Muscle of back (tissue), 11 donors: ENCODE results near the gene DST. TPM values are rescaled to one million over a fixed set of nuclear protein-coding genes. Genes with fewer than 3 reads are reported as not detected.
A peak's percentile ranks its signal among the peaks of the same experiment; 100 is the strongest.

Source experiments
- DNase-seq, 3 donors: peaks; one replicate each; pipeline versions ENCODE4 v3.0.0 to v3.0.0-alpha.2; 2013
- polyA plus RNA-seq, 10 donors: library from polyadenylated mRNA; unstranded; fragments of 120-200 nt; gene quantifications; one replicate each; pipeline ENCODE4 v1.2.1, GENCODE V29; 2013; ENCODE audit not compliant: insufficient read length in 10 of 10

The DST gene
- polyA plus RNA-seq, 10 donors: 146 to 236 (median 192) TPM

DNA sequence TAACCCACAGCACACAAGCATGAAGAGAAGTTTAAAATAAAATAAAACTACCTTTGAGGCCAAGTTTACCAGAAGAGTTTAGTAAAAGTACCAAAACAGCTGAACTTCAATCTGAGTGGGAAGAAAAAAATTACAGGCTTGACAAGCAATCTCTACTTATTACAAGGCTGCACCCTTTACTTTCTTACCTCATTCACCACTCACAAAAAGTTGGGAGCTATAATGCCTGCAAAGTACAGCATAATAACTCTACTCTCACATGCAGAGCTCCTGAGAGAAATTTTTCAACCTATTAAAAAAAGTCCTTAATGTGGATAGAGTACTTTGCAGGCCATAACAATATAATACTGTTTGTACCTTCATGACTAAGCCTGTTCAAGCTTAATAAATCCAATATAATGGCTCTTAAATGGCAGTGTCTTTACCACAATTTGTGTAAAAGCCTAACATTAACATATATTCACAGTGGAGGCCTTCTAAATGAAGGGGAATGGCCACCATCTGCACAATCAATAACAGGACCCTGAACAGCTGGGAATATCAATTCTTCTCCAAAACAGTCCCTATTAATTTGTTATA, 103.1 kb downstream of the DST start:
- peak in 1 of 3 donors; percentile 40 for DNase-seq

DNA sequence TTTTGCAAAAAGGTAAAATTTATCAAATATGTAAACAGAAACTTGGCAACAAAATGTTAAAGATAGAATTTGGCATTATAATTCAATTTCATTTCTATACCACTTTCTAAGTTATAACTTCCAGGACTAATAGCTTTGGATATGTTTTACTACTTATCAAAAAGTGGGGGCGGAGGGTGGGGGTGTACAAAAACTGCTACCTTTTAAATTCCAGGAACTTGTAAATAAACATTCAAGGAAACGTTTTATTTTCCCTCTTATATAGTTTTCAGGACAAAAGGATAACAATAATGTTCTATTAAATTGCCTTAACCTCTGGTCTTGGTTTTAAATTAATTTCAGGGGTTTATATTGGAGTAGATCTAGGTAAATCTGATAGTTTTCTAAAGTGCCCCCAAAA, 103.8 kb downstream of the DST start:
- no peak for DNase-seq

DNA sequence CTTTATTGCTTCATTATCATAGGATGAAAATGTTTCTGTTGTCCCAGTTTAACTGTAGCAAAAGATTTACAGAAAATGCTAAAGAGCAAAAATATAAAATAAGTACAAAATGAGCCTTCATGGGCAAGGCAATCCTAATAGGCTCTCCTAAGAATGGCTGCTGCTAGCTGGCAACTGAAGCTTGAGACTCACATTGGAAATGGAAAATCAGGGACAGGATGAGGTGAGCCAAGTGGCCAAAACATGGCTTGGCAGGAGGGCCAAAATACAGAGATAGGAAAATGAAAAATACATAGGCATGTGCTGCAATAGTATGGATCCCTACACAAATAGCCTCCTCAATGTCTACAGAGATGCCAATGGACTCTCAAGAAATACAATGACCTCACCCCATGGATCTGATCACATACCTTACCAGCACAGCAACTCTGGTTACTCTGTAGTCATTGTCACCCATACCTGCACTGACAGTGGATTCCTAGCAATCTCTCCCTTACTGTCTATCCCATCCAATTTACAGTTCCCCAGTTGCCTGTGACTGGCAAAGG, 105.4 kb downstream of the DST start:
- peak in 1 of 3 donors; percentile 32 for DNase-seq

DNA sequence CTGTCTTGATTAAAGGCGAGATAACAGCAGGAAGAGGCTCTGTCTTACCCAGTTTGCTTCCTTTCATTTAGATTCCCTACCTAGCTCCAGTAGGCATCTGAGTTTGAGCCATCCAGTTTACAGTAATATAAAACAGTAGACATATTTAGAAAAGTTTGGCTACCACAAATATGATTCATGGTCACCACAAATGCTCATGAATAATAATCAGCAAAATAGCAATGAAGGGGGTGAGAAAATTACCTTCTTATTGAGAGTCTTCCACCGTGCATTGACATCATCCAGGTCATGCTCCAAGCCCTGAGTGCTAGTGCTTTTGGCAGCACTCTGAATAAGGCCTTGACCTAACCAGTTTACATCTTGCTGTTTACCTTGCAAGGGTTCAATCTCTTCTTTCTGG, 106.2 kb downstream of the DST start:
- no peak for DNase-seq

DNA sequence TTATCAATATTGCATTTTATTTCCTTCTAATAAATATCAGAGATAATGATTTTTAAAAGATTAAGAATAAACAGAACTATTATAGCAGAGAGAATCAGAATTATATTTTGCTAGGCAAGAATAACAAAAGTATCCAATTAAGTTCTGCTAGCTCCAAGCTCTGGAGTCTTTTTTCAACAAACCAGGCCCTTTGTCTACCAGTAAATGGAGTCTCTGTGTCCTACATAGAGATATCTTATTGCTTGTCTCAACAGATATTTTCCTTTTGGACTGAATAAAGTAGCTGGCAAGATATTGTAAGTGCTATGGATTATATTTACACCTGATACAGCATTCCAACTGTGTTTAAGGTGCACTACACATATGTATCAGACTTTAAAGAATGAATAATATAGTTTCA, 107.1 kb downstream of the DST start:
- DNase-seq: no peak

DNA sequence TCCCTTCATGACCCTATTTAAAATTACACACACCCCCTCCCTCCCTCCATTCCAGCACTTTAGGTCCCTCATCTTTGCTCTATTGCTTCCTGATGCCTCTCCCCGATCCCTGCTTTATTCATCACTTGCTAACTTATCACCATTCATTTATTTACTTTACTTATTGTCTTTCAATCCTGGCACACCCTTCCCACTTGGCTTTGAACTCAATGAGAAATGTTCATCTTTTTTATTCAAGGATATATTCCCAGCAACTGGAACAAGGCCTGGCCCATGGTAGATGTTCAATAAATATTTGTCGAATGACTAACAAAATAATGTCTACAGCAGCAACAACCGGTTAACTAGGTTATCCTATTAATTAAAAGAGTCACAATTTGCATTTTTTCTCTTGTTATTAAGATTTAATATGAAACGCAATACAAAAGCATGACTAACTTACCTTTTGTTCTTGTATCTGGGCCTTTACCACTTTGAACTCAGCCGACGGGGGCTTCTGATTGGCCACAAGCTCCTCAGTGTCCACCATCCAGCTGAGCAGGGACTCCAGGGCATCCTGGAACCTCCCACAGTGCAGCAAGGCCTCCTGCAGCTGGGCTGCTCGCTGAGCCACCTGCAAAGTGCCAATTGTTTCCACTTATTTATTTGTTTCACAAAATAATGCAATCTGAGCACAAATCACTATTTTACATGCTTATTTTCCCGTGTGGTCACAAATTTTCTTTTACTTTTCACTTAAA, 107.8 kb downstream of the DST start:
- DNase-seq: no peak

DNA sequence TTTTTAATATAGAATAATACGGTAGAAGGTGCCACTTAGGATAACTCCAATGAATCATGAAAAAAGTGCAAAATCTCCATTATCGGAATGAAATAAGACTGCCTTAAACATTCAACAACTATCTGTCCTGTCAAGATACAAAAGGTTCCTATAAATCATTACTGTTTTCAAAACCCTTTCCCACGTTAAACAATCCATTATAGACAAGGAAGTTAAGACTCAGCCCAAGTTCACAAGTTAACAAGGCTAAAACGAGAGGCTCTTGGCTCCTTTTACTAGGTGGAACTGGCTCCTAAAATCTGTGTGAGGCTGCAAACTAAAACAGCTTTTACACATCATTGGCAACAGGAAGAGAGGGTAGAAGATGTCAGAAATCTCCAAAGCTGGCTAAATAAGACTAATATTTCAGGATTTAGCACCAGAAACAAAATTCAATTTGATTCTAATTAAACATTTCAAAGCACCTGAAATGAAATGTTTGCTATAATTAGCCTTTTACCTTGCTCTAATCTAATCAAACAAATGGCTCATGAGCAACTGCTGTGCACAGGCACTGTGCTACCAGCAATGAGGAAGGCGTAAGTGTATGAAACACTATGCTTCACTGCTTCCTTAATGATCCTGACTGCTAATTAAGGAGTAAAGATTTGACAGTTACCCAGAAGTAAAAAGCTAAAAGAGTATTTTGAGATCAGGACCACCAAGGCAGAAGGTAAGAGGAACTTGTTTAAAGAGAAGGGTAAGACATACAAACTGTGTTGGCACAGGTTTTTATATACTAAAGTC, 109.7 kb downstream of the DST start:
- no peak for DNase-seq

DNA sequence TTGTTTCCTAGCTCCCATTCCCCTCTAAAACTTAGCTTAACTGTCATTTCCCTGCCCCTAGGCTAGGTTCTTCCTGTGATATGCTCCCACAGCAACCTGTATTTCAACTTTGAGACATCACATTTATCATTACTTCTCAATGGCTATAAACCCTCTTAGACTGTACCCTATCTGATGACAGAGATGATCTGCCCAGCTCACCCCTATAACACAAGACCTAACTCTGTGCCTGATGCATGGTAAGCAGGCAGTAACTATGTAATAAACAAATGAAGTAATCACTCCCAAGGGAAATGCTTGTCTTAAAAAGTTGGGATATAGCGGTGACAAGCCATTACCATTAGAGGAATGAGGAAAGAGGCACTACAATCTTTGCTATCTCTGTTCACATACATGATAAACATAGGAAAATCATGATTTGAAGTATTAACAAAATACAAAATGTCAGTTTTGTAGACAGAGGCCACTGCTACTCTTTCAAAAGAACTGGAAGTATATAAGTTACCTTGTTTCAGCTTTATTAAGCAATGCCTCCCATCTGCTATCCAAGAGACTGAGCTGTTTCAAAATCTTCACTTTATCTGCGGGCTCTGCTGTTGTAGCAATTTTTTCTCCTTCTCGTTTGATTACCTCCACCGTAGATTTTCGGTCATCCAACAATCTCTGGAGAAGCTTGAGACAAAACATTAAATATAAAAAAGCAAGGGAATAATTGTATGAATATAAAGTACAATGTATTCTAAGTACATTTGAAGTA, 110.7 kb downstream of the DST start:
- no peak for DNase-seq

DNA sequence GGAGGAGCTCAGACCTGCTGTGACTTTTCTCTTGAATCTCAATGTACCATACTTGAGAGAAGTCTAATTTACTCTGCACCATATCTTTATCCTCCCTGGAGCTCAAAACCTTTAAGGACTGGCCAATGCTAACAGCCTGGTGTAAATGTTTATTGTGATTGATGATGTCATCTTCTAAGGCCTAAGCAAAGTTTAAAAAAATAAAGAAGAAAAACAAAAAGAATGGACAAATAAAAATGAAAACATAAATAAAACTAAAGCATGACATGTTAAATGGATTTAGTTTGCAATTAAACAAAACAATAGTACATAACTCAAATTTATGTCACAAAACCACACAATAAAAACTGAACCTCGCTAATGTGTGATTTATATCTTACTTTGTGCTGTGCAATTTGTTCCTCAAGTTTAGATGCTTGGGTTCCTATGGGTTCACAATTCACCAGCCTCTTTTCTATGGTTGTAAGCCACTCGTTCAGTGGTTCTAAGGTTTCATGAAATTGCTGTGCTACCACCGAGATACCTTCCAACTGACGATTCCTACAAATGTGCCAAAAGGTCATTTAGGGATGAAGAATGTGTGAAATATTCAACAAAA, 113.0 kb downstream of the DST start:
- DNase-seq: no peak

DNA sequence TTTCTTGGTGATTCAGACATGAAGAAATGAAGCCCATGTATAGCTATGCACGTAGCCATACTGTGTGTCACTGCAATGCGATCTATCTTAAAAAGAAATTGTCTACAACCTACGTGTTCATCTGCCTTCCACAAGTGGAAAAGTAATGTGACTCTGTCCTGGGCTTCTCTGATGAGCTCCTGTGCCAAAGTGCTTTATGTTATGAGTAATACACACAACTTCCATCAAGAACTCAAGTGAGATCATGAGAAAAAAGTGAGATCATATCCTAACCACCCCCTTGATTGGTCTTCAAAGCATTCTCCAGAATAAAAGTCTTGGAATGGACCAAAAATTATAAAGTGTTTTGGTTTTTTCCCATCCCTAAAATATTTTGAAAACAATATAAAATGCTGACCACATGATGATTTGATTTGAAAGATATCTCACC, 114.3 kb downstream of the DST start:
- peak in 2 of 3 donors; percentile 49 to 93 for DNase-seq

DNA sequence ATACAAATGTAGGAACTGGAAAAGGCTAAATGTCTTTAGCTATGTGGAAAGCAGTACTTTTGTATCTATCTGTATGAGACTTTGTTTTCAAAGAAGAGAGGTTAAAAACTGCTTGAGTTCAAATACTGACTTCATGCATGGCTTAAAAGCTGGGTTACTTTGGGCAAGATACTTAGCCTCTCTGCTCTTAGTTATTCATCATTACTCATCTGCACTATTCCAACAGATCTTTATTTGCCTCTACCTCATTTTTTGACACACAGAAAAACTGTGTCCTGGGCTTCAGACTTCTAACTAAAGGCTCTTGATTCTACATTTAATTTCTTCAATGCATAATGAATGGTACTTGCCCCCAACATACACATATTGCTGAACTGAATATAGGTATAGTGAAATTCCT, 114.8 kb downstream of the DST start:
- DNase-seq: no peak

DNA sequence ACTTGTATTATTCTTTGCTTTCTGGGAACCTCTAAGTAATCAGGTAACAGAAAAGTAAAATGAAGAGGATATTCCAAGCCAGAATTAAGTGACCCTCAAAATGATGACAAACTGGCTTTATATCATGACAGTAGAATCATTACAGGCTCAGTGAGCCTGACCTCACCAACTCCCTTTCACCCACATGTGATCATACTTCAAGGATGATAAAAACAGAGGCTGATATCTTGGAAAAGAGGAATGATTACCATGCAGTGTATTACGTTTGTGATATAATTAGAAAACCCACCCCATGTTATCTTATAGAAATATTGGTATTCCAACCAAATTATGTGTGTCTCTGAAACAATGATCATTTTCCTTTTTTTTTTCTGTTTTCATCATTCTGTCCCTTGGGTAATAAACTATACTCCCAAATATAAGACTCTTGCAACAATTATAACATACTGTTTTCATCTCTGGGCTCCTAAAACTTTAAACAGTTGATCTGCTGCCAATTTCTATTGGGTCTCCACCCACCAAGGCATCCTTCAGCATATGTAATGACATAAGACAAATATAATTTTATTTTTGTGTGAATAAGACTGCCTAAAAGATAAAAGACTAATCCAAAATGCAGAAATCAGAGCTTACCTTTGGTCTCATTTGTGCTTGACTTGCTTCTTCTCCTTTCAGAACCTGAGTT, 115.7 kb downstream of the DST start:
- DNase-seq: no peak

DNA sequence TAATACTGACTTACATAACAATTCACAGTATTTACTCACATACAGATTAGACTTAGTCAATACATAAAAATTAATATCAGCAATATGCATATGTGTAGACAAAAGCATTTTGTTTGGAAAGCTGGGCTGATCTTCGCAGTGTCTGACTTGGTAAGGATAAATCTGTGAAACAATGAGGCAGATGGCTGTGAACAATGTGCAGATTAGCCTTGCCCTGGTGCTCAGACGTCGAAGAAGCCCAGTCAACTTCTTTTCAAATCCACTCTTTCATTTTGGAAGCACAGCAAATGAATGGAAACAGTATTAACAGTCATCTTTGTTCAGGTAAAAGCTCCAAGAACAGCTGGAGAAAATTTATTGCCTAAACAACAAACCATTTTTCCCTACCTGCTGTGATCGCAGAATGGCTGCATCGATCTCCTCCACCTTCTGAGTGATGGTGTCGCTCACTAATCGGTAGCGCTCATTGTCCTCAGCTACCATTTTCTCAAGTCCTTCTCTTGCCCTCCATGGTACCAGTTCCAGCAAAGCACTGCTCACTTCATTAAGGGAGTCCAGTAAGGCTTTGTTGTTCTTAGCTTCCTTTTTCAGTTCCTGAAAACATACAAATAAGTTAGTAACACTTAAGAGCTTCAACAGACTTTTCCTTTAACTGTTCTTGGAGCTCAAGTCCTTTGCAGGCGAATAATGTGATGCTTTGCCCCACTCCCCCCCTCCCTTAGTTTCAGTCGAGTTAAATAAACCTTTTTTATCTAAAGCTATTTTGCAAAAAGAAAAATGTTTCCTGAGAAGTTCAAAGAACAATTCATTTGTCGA, 116.5 kb downstream of the DST start:
- no peak for DNase-seq

DNA sequence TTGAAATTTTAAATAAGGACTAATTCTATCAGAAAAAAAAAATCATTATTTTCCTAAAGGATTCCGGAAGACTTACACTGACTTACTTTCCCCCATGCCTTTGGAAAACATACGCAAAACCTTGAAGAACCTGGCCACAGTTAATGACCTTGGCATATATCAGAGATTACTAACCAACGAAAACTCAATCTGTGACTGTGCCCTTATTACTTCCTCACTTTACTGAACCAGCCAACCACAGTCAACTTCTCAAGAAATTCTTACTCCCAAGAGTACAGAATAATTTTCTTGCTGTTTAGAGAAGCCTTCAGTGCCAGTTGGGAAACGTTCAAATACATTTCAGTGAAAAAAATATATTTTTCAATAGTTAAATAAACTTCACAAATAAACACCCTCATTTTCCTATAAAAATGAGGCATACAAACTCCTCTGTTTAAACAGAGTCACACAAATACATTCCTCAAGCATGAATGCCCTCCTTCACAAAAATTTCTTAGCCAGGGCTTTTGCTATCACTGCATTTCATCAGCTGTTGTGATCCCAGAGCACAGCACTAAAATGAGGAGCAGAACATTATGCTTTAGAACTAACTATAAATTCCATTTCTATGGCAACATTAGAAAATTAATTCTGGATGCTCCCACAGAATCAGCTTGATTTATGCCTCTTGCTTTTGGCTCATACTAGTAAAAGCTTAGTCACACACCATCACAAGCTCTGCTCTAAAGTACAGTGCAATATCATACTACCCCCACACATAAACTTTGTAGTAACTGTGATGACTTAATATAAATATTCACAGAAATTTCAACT, 117.6 kb downstream of the DST start:
- peak; percentile 73 to 92 (median 87) for DNase-seq

DNA sequence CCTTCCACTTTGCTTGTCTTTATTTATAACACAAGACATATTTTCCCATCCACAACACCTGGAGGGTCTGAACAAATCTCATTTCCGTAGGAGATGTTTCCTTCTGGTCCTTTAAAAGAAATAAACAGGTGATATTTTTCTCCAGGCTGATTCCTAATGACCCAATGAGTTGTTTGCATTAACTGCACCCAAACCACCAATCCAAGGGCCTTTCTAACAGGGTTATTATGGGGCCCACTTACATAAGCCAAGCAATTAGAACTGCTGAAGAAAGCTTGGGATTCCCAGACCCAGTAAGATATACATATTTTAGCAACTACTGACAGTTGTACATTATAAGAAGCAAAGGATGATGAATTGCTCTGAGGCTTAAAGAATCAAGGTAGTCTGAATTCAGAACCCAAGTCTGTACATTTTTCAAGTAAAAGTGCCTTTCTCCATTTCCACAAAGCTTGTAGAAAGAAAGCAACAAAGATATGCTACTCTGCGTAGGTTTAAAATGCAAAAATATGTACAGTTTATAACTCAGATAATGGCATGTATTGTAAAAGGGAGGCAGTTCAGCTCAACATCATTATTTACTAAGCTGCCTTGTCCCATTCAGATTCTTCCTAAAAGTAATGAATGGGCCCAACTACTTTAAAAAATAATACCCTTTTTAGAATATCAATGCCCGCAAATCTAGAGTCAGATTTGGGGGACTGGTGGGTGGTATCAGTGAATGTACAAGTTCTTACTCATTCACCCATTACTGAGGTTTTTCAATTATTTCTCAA, 120.0 kb downstream of the DST start:
- no peak for DNase-seq

DNA sequence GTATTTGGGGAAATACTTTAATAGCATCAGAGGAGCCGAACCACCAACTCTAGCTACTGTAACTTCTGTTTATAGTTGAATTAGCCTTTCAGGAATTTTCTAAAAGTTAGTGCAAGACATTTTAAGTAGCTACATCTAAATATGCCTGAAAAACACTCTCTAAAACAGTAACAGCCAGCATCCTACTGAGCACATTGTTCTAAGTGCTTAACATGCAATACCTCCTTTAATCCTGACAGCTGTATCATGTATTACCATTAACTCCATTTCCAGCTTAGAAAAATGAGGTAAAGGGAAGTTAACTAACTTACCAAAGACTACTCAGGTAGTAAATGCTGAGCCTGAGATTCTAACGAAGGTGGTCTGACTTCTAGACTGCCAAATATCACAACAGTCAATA, 120.7 kb downstream of the DST start:
- DNase-seq: no peak

DNA sequence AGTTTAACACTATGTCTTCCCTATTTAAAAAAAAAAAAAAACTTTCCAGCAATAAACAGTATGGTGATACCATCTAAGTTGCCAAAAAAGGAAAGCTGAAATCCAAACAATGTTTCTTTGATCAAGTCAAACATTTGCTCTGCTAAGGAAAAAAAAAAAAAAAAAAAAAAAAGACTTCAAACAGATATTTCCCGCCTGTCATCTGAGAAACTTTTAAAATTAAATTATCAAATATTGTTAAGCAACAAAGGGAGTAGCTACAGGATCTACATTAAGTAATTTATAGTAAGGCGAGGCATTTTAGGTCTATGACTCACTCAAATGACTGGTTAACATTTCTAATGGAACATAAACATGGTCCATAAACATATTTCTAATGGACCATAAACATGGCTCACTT, 121.2 kb downstream of the DST start:
- DNase-seq: no peak

DNA sequence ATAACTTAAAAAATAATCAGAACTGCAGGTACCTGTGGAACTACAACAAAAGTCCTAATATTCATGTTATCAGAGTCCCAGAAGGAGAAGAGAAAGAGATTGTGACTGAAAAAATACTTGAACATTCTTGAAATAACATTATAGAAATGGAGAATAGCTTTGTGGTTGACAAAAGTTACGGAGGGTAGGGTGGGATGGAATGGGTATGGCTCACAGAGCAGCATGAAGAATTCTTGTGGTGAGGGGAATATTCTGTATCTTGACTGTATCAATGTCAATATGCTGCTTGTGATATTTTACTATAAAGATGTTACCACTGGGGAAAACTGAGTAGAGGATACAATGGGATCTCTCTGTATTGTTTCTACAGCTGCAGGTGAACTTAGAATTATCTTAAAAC, 122.5 kb downstream of the DST start:
- no peak for DNase-seq
